Activated CD4-positive, alpha-beta T cell treated with anti-CD3 and anti-CD28 coated beads, Interleukin-2, amount 10 ng/mL, durations not matched to agents 7 days and 5 days (primary cell): ENCODE data around the gene GSPT1. TPM values are rescaled to one million over a fixed set of nuclear protein-coding genes. Genes with fewer than 3 reads are reported as not detected.
A peak's percentile ranks its signal among the peaks of the same experiment; 100 is the strongest.

Experiments used
- CTCF ChIA-PET: fragments of 350-600 bp; sonication (Branson Sonifier 250); formaldehyde crosslinking; loops from one replicate; lab custom pipeline; 2021; ENCODE audit warnings: antibody characterized with exemption; lab: Charles Lee
- POLR2A ChIA-PET: fragments of 350-600 bp; sonication (Branson Sonifier 250); formaldehyde crosslinking; loops from one replicate; lab custom pipeline; 2021; ENCODE audit warnings: antibody characterized with exemption; lab: Charles Lee
- DNase-seq: peaks from one replicate; pipeline ENCODE4 v3.0.0-alpha.2; 2020
- H3K27ac Mint-ChIP-seq: one replicate; pipeline ENCODE4 v1.8.0; 2021; ENCODE audit warnings: mild to moderate bottlenecking, moderate library complexity, mixed read lengths
- H3K27me3 Mint-ChIP-seq: one replicate; pipeline ENCODE4 v1.8.0; 2021; ENCODE audit warnings: mixed read lengths
- H3K36me3 Mint-ChIP-seq: one replicate; pipeline ENCODE4 v1.8.0; 2021; ENCODE audit warnings: low read depth, mixed read lengths
- H3K4me1 Mint-ChIP-seq: one replicate; pipeline ENCODE4 v1.8.0; 2021; ENCODE audit warnings: mixed read lengths
- H3K4me3 Mint-ChIP-seq: one replicate; pipeline ENCODE4 v1.8.0; 2021; ENCODE audit warnings: mild to moderate bottlenecking, moderate library complexity, mixed read lengths
- H3K9me3 Mint-ChIP-seq: one replicate; pipeline ENCODE4 v1.8.0; 2021; ENCODE audit warnings: mixed read lengths
- total RNA-seq, 2 experiments: library from RNA; stranded (reverse); gene quantifications; one replicate each; pipeline ENCODE4 v1.2.3, GENCODE V29; 2021

The GSPT1 gene
- total RNA-seq, 2 experiments from 2014 or later = 110 to 126 TPM

GRCh38 chr16:11869353-11870228 lies 46.2 kb downstream of the GSPT1 start:
- H3K4me3 Mint-ChIP-seq = no peak overlapping the region
- no peaks in the 10 kb centered on the region for H3K27me3 Mint-ChIP-seq
- ChIA-PET POLR2A (no interaction called here), CTCF (no interaction called here)
- no peak overlapping the region for H3K27ac Mint-ChIP-seq
- peaks cover 24% of the 10 kb centered on the region for H3K36me3 Mint-ChIP-seq
- peaks cover 4% of the 10 kb centered on the region for H3K4me1 Mint-ChIP-seq
- no peak for DNase-seq
- H3K9me3 Mint-ChIP-seq = no peaks in the 10 kb centered on the region

- no peak for DNase-seq
- no peaks in the 10 kb centered on the region for H3K9me3 Mint-ChIP-seq
- H3K36me3 Mint-ChIP-seq = peaks cover 19% of the 10 kb centered on the region
- H3K27ac Mint-ChIP-seq = no peak overlapping the region
- CTCF ChIA-PET = interaction anchor here (0.6 kb wide), 2 partner anchors 13 to 345 kb away, joined by 3 to 4 read pairs; no protein-coding TSS in a partner anchor
- peaks cover 4% of the 10 kb centered on the region for H3K4me1 Mint-ChIP-seq
- H3K27me3 Mint-ChIP-seq = no peaks in the 10 kb centered on the region
- POLR2A ChIA-PET = interaction anchor here (0.5 kb wide), 1 partner anchor 180 kb away, joined by 12 read pairs; no protein-coding TSS in a partner anchor
- H3K4me3 Mint-ChIP-seq = no peak overlapping the region
Observed at GRCh38 chr16:11868412-11868980, 47.3 kb downstream of the GSPT1 start.

GRCh38 chr16:11862489-11862888 lies 53.3 kb downstream of the GSPT1 start:
- CTCF ChIA-PET = no interaction called here
- peaks cover 11% of the 10 kb centered on the region for H3K36me3 Mint-ChIP-seq

GRCh38 chr16:11857161-11857560 lies 58.6 kb downstream of the GSPT1 start:
- CTCF ChIA-PET = interaction anchor here (0.6 to 1.4 kb wide), 3 partner anchors 60 to 330 kb away, joined by 3 read pairs; partner anchors contain the start of gene ZC3H7A
- Mint-ChIP-seq H3K27ac (no peak overlapping the region), H3K4me3 (no peak overlapping the region), H3K9me3 (no peaks in the 10 kb centered on the region), H3K36me3 (peaks cover 28% of the 10 kb centered on the region), H3K4me1 (peaks cover 28% of the 10 kb centered on the region), H3K27me3 (no peaks in the 10 kb centered on the region)
- DNase-seq = no peak
- POLR2A ChIA-PET = no interaction called here

More at GRCh38 chr16:11862489-11862888, 53.3 kb downstream of the GSPT1 start:
- Mint-ChIP-seq H3K27me3 (no peaks in the 10 kb centered on the region), H3K9me3 (no peaks in the 10 kb centered on the region), H3K4me1 (peaks cover 7% of the 10 kb centered on the region), H3K27ac (no peak overlapping the region), H3K4me3 (no peak overlapping the region)
- no peak for DNase-seq
- POLR2A ChIA-PET = no interaction called here

DNA sequence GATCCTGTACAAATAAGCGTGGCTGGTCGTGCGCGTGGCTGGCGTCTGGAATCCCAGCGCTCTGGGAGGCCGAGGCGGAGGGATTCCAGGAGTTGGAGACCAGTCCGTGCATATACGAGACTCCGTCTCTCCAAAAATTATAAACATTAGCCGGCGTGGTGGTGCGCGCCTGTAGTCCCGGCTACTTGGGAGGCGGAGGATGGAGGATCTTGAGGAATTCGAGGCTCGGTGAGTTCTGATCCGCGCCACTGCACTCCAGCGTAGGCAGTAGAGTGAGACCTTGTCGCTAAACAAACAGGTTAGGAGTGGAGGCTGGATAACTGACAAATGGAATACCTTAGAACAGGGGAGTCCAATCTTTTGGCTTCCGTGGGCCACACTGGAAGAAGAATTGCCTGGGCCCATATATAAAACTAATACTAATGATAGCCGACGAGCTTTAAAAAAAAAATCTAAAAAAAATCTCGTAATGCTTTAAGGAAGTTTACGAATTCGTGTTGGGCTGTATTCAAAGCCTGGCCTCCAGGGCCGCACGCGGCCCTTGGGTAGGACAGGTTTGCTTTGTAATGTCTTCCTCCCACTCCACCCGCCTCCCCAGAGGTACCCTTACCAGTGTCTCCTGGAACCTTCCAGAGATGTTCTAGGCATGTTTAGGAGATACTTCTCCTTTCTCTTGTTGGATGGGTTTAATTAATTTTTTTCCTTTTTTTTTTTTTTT lies 63.5 kb downstream of the GSPT1 start:
- Mint-ChIP-seq H3K9me3 (no peaks in the 10 kb centered on the region), H3K27me3 (no peaks in the 10 kb centered on the region), H3K36me3 (peaks cover 44% of the 10 kb centered on the region), H3K4me1 (peaks cover 51% of the 10 kb centered on the region), H3K27ac (peak overlapping the region; percentile 92), H3K4me3 (peak overlapping the region; percentile 90)
- ChIA-PET CTCF (interaction anchor here (0.6 kb wide), 2 partner anchors 104 to 125 kb away, joined by 3 to 4 read pairs; no protein-coding TSS in a partner anchor), POLR2A (no interaction called here)
- no peak for DNase-seq

DNA sequence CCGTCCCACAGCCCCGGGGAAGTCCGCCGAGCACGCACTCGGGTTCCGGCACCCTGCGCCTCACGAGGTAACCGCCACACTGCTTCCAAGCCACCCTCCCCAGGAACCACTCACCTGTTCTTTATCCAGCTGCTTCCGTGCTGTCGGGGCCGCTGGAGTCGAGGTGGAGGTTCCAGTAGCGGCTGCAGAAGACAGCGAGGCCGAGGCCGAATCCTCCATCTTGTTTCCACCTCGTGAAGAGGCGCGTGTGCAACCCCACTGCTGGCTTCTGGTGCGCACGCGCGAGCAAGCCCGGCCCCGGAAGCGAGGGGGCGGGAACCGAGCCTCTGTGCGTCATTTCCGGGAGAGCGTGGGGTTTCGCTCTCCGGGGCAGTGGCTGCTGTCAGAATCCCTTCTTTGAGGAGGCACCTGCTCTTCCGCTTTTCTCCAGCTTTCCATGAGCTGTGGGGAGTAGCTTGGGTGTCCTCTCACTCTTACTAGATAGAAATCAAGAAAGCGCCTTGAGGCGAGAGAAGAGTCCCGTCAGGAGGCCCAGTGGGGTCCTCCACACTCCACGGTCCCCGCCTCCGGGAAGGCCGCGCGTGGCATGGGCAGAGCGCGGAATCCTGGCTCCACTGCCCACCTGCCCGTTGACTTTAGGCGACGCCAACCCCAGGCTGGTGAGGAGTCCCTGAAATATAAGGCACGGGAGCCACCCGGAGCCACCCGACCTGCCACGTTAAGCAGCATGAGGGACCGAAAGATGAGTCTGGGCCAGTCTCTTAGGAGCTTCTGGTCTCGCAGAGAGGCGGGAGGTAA lies 64.3 kb downstream of the GSPT1 start, which contains the start of gene RSL1D1:
Gene RSL1D1 (minus strand): TSS at position 249 of the 798 bp plus-strand sequence. CDS start 30 bp downstream, at position 219.
- H3K9me3 Mint-ChIP-seq = no peaks in the 10 kb centered on the region
- no peaks in the 10 kb centered on the region for H3K27me3 Mint-ChIP-seq
- peak; percentile 93 for DNase-seq
- ChIA-PET CTCF (no interaction called here), POLR2A (interaction anchor here (0.6 kb wide), 1 partner anchor 232 kb away, joined by 6 read pairs; no protein-coding TSS in a partner anchor)
- H3K4me3 Mint-ChIP-seq = peak within 1 kb of the TSS; percentile 90
- peak within 1 kb of the TSS; percentile 92 for H3K27ac Mint-ChIP-seq
- peaks cover 51% of the 10 kb centered on the region for H3K4me1 Mint-ChIP-seq
- peaks cover 42% of the 10 kb centered on the region for H3K36me3 Mint-ChIP-seq

- H3K4me1 Mint-ChIP-seq = peaks cover 33% of the 10 kb centered on the region
- peaks cover 49% of the 10 kb centered on the region for H3K36me3 Mint-ChIP-seq
- H3K4me3 Mint-ChIP-seq = peak overlapping the region; percentile 31
- CTCF ChIA-PET = interaction anchor here (1.1 kb wide), 1 partner anchor 219 kb away, joined by 3 read pairs; no protein-coding TSS in a partner anchor
- DNase-seq = no peak
- no peaks in the 10 kb centered on the region for H3K9me3 Mint-ChIP-seq
- H3K27ac Mint-ChIP-seq = no peak overlapping the region
- no peaks in the 10 kb centered on the region for H3K27me3 Mint-ChIP-seq
- POLR2A ChIA-PET = no interaction called here
Observed at GRCh38 chr16:11848842-11849241, 66.9 kb downstream of the GSPT1 start.

DNA sequence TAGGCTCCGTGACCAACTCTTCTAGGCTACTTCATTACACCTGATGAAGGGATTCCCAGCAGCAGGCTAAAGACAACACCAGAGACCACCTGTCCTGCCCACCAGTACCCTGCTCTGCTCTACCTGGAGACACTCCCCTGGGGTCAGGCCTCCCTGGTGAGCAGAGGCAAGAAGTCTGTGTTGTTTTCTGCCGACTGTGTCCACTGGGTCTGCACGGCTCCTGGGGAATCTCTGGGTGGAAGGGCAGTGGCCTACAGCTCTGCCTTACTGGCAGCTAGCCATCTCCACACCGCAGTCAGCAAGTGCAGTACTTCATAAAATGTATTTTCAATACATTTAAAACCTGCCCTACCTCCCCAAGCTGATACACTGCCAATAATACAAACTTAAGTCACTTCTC lies 71.3 kb downstream of the GSPT1 start:
- ChIA-PET CTCF (interaction anchor here (1.2 kb wide), 1 partner anchor 47 kb away, joined by 4 read pairs; the partner anchor contains the start of gene ZC3H7A), POLR2A (no interaction called here)
- no peaks in the 10 kb centered on the region for H3K27me3 Mint-ChIP-seq
- H3K4me1 Mint-ChIP-seq = peaks cover 16% of the 10 kb centered on the region
- H3K36me3 Mint-ChIP-seq = peaks cover 56% of the 10 kb centered on the region
- DNase-seq = no peak
- no peak overlapping the region for H3K27ac Mint-ChIP-seq
- H3K9me3 Mint-ChIP-seq = no peaks in the 10 kb centered on the region
- no peak overlapping the region for H3K4me3 Mint-ChIP-seq

- Mint-ChIP-seq H3K4me3 (no peak overlapping the region), H3K4me1 (peaks cover 10% of the 10 kb centered on the region), H3K27ac (no peak overlapping the region), H3K36me3 (peaks cover 51% of the 10 kb centered on the region), H3K27me3 (no peaks in the 10 kb centered on the region), H3K9me3 (no peaks in the 10 kb centered on the region)
- CTCF ChIA-PET = interaction anchor here (0.6 to 2.1 kb wide), 3 partner anchors 20 to 906 kb away, joined by 3 to 14 read pairs (median 4); partner anchors contain the start of gene ZC3H7A
- POLR2A ChIA-PET = no interaction called here
- no peak for DNase-seq
Observed at GRCh38 chr16:11843861-11844260, 71.9 kb downstream of the GSPT1 start.

- H3K27me3 Mint-ChIP-seq = no peaks in the 10 kb centered on the region
- no peak overlapping the region for H3K27ac Mint-ChIP-seq
- no peak overlapping the region for H3K4me3 Mint-ChIP-seq
- CTCF ChIA-PET = interaction anchor here (0.6 to 2.1 kb wide), 2 partner anchors 19 to 46 kb away, joined by 3 to 14 read pairs; partner anchors contain the start of gene ZC3H7A
- POLR2A ChIA-PET = no interaction called here
- peaks cover 49% of the 10 kb centered on the region for H3K36me3 Mint-ChIP-seq
- peaks cover 5% of the 10 kb centered on the region for H3K4me1 Mint-ChIP-seq
- no peak for DNase-seq
- no peaks in the 10 kb centered on the region for H3K9me3 Mint-ChIP-seq
Observed at GRCh38 chr16:11843206-11843605, 72.5 kb downstream of the GSPT1 start.

DNA sequence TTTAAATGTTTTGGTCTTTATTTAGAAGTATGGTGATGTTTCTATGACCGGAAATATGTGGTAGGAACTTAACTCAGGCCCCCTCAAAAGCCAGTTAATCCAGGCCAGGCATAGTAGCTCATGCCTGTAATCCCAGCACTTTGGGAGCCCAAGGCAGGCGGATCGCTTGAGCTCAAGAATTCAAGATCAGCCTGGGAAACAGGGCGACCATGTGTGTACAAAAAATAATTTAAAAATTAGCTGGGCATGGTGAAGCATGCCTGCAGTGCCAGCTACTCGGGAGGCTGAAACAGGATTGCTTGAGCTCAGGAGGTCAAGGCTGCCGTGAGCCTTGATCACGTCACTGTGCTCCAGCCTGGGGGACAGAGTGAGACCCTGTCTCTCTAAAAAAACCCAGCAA lies 74.7 kb downstream of the GSPT1 start:
- Mint-ChIP-seq H3K27me3 (no peaks in the 10 kb centered on the region), H3K9me3 (no peaks in the 10 kb centered on the region), H3K36me3 (peaks cover 53% of the 10 kb centered on the region), H3K27ac (no peak overlapping the region), H3K4me1 (no peaks in the 10 kb centered on the region), H3K4me3 (no peak overlapping the region)
- POLR2A ChIA-PET = no interaction called here
- CTCF ChIA-PET = interaction anchor here (1.0 kb wide), 1 partner anchor 16 kb away, joined by 7 read pairs; no protein-coding TSS in a partner anchor
- no peak for DNase-seq
